WTC11 (cell line): ENCODE measurements around the gene OR8J3.

Source experiments
- ELF4 ChIP-seq: sonication (generic); formaldehyde crosslinking; IDR thresholded peaks from 2 replicates; pipeline ENCODE4 v1.8.1; 2022; ENCODE audit warnings: low read depth, mild to moderate bottlenecking, moderate library complexity, missing genetic modification reagents
- FOXJ3 ChIP-seq: sonication (generic); formaldehyde crosslinking; IDR thresholded peaks from 2 replicates; pipeline ENCODE4 v1.9.0; 2021; ENCODE audit warnings: missing genetic modification reagents, mild to moderate bottlenecking, borderline replicate concordance
- JUN ChIP-seq: sonication (generic); formaldehyde crosslinking; IDR thresholded peaks from 2 replicates; pipeline ENCODE4 v1.8.0; 2023; ENCODE audit warnings: mild to moderate bottlenecking, missing genetic modification reagents
- NFYB ChIP-seq: sonication (generic); formaldehyde crosslinking; conservative IDR thresholded peaks from 2 replicates; pipeline ENCODE4 v1.8.0; 2022; ENCODE audit warnings: low read depth, missing genetic modification reagents
- NR1H2 ChIP-seq: sonication (generic); formaldehyde crosslinking; IDR thresholded peaks from 2 replicates; pipeline ENCODE4 v1.9.0; 2021; ENCODE audit warnings: mild to moderate bottlenecking, moderate library complexity, missing genetic modification reagents
- OVOL2 ChIP-seq: fragments of 250-450 bp; sonication (Bioruptor Pico); IDR thresholded peaks from 2 replicates; pipeline ENCODE4 v1.9.0; 2021; ENCODE audit warnings: mild to moderate bottlenecking, borderline replicate concordance
- TCF7 ChIP-seq: sonication (generic); formaldehyde crosslinking; IDR thresholded peaks from 2 replicates; pipeline ENCODE4 v1.8.0; 2022; ENCODE audit warnings: mild to moderate bottlenecking, low read depth, missing genetic modification reagents, moderate library complexity
- ZNF138 ChIP-seq: sonication (generic); formaldehyde crosslinking; conservative IDR thresholded peaks from 2 replicates; pipeline ENCODE4 v1.8.1; 2022; ENCODE audit warnings: mild to moderate bottlenecking, moderate library complexity, missing genetic modification reagents
- ZNF263 ChIP-seq: sonication (generic); formaldehyde crosslinking; IDR thresholded peaks from 2 replicates; pipeline ENCODE4 v1.8.1; 2022; ENCODE audit warnings: low read depth, mild to moderate bottlenecking, moderate library complexity, missing genetic modification reagents
- TF ChIP-seq, protein P1 (sequence below): sonication (generic); formaldehyde crosslinking; conservative IDR thresholded peaks from 2 replicates; pipeline ENCODE4 v1.8.1; 2022; ENCODE audit warnings: mild to moderate bottlenecking, missing genetic modification reagents
- TF ChIP-seq, protein P2 (sequence below): fragments of 200-600 bp; IDR thresholded peaks from 2 replicates; pipeline ENCODE4 v1.8.0; 2022; ENCODE audit warnings: antibody characterized with exemption
- TF ChIP-seq, protein P3 (sequence below): sonication (generic); formaldehyde crosslinking; IDR thresholded peaks from 2 replicates; pipeline ENCODE4 v1.8.0; 2022; ENCODE audit warnings: mild to moderate bottlenecking, missing genetic modification reagents
- TF ChIP-seq, protein P4 (sequence below): sonication (generic); formaldehyde crosslinking; IDR thresholded peaks from 2 replicates; pipeline ENCODE4 v1.8.1; 2023; ENCODE audit warnings: mild to moderate bottlenecking, missing genetic modification reagents, moderate library complexity
- TF ChIP-seq, protein P5 (sequence below): sonication (generic); formaldehyde crosslinking; IDR thresholded peaks from 2 replicates; pipeline ENCODE4 v1.8.0; 2022; ENCODE audit warnings: mild to moderate bottlenecking, missing genetic modification reagents

DNA sequence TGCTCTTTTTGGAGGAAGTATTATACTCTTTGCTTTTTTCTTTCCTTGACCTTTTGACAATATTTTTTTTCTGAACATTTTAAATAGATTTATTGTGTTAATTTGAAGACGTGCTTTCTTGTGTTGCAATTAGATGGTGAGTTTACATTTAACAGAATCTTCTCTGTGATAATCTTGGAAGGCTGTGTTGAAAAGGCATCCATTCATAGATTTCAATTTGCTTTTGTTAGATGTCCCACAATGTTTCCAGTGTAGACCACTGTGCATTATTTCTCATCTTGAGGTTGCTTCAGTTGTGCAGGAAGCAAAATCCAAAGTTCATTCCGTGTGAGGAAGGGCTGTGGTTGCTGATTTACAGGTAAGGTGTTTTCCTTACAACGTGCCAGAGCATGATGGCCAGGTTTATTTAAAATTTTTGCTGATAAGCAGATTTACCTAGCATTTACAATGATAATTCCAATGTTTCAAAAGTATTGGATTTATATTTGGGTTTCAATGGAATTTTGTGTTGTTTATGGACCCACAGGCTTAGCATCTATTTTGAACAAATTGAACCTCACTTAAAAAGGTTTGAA is 32.3 kb upstream of the OR8J3 start:
- TF ChIP-seq, protein P1, sequence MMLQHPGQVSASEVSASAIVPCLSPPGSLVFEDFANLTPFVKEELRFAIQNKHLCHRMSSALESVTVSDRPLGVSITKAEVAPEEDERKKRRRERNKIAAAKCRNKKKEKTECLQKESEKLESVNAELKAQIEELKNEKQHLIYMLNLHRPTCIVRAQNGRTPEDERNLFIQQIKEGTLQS (CRISPR knock-in tag): no peak
- TF ChIP-seq, protein P2, sequence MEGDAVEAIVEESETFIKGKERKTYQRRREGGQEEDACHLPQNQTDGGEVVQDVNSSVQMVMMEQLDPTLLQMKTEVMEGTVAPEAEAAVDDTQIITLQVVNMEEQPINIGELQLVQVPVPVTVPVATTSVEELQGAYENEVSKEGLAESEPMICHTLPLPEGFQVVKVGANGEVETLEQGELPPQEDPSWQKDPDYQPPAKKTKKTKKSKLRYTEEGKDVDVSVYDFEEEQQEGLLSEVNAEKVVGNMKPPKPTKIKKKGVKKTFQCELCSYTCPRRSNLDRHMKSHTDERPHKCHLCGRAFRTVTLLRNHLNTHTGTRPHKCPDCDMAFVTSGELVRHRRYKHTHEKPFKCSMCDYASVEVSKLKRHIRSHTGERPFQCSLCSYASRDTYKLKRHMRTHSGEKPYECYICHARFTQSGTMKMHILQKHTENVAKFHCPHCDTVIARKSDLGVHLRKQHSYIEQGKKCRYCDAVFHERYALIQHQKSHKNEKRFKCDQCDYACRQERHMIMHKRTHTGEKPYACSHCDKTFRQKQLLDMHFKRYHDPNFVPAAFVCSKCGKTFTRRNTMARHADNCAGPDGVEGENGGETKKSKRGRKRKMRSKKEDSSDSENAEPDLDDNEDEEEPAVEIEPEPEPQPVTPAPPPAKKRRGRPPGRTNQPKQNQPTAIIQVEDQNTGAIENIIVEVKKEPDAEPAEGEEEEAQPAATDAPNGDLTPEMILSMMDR: no peak
- TF ChIP-seq OVOL2 (CRISPR knock-in tag): no peak
- TF ChIP-seq ZNF263 (CRISPR knock-in tag): no peak
- TF ChIP-seq NFYB (CRISPR knock-in tag): no peak
- no peak for TF ChIP-seq TCF7 (CRISPR knock-in tag)
- no peak for TF ChIP-seq FOXJ3
- TF ChIP-seq, protein P3, sequence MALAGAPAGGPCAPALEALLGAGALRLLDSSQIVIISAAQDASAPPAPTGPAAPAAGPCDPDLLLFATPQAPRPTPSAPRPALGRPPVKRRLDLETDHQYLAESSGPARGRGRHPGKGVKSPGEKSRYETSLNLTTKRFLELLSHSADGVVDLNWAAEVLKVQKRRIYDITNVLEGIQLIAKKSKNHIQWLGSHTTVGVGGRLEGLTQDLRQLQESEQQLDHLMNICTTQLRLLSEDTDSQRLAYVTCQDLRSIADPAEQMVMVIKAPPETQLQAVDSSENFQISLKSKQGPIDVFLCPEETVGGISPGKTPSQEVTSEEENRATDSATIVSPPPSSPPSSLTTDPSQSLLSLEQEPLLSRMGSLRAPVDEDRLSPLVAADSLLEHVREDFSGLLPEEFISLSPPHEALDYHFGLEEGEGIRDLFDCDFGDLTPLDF (CRISPR knock-in tag): no peak
- TF ChIP-seq JUN (CRISPR knock-in tag): no peak
- TF ChIP-seq NR1H2 (CRISPR knock-in tag): no peak
- TF ChIP-seq ELF4 (CRISPR knock-in tag): no peak
- TF ChIP-seq, protein P4, sequence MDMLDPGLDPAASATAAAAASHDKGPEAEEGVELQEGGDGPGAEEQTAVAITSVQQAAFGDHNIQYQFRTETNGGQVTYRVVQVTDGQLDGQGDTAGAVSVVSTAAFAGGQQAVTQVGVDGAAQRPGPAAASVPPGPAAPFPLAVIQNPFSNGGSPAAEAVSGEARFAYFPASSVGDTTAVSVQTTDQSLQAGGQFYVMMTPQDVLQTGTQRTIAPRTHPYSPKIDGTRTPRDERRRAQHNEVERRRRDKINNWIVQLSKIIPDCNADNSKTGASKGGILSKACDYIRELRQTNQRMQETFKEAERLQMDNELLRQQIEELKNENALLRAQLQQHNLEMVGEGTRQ: no peak
- TF ChIP-seq, protein P5, sequence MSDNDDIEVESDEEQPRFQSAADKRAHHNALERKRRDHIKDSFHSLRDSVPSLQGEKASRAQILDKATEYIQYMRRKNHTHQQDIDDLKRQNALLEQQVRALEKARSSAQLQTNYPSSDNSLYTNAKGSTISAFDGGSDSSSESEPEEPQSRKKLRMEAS (CRISPR knock-in tag): no peak
- TF ChIP-seq ZNF138: no peak
